NCI-H1105 treated with DMSO at 0.1 percent for 48 hours (cell line): ENCODE results near the gene RASAL2.

Experiments
- DNase-seq: peaks from one replicate; lab custom pipeline; 2025; lab: John Stamatoyannopoulos, UW

The RASAL2 gene

DNA sequence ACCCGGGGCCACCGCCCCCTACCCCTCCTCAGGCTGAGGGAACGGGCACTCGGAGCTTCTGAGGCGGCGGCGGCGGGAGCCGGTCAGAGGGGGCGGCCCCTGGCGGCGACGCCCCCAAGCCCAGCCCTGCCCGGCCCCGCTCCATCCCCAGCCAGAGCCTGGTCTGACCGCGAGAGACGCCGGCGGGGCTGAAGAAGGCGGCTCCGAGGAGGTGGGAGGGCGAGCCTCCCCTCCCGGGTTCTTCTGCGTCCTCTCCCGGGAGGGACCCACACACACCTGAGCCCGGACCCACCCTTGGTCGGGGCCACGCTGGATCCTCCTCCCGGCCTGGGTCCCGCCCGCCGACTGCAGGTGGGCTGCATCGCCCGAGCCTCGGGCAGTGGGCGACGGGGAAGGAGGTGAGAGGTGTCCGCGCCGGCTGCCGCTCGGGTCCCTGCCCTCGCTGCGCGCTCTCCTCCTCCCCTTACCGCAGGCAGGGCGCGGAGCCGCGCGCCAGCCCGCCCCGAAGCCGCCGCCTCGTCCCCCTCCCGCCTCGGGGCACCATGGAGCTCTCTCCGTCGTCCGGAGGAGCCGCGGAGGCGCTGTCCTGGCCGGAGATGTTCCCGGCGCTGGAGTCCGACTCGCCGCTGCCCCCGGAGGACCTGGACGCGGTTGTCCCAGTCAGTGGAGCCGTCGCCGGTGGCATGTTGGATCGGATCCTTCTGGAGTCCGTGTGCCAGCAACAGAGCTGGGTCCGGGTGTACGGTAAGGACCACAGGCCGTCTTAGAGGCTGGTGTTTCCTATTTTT lies at the start of gene RASAL2:
TSS of gene RASAL2 (plus strand) at position 154 of the 788 bp plus-strand sequence. CDS start at position 543, 389 bp downstream.
- peak; percentile 52 for DNase-seq

GRCh38 chr1:178046591-178047270 lies 47.2 kb upstream of the RASAL2 start:
- DNase-seq = no peak

DNA sequence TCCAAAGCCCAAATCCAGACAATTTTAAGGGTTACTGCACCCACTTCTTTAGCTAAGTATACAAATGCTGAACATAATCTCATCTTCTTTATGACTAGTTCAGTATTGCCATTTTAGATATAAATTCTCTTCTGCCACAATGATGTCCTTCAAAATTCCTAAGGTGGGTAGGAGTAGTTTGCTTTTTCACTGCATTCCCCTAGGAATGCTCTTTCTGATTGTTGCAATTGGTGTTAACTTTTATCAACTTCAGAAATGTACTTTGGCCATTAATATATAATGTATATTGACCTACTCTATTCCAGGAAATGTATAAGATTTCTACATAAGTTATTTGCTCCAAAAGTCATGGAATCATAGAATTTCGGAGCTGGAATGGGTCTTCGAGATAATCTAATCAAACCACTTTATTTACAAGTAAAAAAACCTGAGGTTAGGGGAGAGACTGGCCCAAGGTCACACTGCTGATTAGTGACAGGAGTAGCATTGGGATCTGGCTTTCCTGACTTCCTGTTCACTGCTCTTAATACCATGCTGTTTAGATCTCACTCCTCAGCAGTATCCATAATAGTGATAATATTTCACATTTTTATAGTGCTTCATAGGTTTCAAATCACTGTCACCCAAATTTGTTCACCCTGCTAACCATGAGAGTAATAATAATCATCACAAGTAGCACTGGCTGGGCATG lies 46.4 kb upstream of the RASAL2 start:
- no peak for DNase-seq

DNA sequence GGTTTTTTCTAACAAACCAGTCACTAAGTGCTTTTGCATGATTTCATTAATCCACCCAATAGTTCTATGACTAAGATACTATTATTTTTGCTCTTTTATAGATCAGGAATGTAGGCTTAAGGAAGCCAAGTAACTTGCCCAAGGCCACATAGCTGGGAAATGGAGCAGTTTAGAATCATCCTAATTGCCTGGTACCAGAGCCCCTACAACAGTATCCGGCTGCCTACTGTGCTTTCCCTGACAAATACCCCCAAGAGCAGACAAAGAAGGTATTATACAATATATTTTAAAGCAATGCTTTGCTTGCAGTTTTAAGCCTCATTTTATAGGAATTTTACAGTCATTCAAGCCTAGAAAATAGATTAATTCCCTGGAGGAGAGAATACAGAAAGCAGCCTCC lies 45.5 kb upstream of the RASAL2 start:
- no peak for DNase-seq

- DNase-seq = no peak
Measured at GRCh38 chr1:178048883-178049282, 45.0 kb upstream of the RASAL2 start.

GRCh38 chr1:178050084-178050483 lies 43.8 kb upstream of the RASAL2 start:
- DNase-seq = no peak

DNA sequence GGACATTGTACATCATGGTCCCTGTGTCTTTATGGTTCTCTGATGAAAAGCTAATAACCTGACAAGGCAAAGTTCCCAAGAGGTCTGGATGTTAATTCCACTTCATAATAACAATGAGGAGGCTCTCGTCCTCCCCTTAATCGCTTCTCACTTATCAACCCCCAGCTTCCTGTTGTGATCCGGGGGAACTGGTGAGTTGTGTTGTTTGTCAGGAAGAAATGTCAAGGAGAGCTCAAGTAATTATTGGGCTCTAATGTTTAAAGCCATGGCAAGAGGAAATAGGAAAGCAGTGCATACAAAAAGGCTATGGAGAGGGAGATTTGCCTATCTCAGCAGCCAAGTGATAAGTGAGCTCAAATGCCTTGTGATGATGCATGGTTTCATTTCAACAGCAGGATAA lies 42.8 kb upstream of the RASAL2 start:
- no peak for DNase-seq

DNA sequence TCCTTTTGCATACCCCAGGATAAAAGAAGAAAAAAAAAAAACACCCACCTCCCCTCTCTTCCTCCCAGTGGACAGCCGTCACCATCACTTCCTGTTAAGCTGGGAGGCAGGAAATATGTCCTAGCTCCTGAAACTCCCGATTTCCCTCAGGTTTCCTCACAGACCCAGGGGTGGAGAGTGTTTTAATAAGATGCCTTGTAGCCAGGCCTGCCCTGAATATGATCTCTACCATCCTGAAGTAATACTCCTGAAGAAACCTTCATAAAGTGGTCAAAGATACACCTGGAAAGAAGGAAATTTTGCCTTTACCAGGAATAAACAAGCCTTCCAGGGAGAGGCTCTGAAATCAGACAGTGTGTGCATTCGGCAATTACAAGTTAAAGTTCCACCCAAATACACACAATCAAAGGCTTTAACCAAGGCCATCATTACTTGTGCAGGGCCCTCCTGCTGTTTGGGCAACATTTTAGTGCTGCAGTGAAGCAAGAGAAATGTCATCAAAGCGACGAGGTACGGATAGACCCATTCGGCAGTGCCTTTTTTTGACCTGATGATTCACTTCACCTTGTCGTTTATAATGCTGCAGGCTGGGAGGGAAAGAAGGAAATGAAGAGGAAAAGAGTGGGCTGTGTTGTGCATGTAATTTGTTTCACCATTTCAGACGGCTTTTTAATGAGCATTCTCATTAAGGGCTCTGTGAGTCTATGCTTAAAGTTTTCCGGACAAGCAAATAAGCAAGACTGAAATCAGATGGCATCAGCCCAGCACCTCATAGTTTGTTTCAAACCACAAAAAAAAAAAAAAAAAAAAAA lies 41.0 kb upstream of the RASAL2 start:
- DNase-seq = no peak

- DNase-seq = no peak
Measured at GRCh38 chr1:178055093-178055492, 38.8 kb upstream of the RASAL2 start.

- DNase-seq = no peak
Measured at GRCh38 chr1:178055779-178056471, 38.0 kb upstream of the RASAL2 start.

DNA sequence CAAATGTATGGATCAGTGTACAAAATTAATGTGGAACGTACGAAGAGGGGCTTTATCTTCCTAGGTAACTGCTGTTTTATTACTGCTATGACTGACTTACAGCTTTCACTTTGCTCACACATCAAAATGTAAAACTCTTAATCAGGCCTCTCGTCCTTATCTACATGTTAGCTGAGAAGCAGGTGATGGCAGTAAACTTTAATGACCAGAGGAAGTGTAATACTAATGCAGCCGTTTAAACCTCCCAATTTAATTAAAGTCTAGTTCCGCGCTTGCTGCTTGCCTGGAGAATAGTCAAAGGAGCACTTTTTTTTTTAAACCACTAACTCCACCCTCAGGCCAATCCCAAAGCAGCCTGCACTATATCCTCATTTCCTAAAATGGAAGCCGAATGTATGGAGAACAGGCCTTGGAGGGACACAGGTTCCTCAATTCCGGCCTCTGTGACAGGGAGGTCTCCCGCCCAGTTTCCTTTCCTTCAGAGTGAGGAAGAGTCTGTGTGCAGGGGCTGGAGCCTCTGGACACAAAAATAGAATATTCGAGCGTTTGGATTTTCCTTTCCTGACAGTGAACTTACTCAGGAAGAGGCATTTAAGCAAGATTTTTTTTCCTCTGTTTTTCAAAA lies 36.7 kb upstream of the RASAL2 start:
- DNase-seq = no peak

- DNase-seq = no peak
Measured at GRCh38 chr1:178057912-178058534, 35.9 kb upstream of the RASAL2 start.

- no peak for DNase-seq
Measured at GRCh38 chr1:178060789-178061556, 32.9 kb upstream of the RASAL2 start.

DNA sequence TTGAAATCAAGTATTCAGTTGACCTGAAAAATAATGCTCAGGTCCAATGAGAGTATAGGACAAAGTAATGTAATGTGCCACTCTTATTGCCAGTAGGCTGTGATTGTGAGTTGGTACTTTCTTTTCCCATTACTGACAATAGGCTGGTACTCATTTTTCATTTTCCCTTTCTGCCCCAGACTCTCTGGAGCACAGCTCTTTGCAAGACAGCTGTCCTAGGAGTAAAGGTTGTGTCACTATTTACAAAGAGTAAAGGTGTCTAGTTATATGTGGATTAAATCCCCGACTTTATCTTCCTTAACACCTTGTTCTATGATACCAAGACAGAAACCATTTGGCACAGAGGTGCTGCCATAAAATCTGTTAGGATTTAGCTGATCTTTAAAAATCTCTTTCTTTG lies 32.3 kb upstream of the RASAL2 start:
- DNase-seq = no peak

DNA sequence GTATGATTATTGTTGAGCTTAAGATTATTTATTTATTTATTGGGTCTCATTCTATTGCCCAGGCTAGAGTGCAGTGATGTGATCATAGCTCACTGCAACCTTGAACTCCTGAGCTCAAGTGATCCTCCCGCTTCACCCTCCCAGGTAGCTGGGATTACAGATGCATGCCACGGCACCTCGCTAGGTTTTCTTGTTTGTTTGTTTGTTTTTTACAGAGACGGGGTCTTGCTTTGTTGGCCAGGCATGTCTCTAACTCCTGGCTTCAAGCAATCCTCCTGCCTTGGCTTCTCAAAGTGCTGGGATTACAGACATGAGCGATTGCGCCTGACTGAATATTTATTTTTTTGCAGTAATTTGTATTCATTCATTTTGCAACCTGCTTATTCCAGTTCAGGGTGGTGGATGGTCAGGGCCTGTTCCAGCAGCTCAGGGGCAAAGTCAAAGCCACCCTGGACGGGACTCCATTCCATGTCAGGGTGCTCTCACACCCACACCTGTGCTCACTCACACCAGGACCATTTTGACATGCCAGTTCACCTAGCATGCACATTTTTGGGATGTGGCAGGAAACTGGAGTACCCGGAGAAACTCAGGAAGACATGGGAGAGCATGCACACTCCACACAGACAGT lies 29.6 kb upstream of the RASAL2 start:
- no peak for DNase-seq

- DNase-seq = no peak
Measured at GRCh38 chr1:178065250-178065649, 28.7 kb upstream of the RASAL2 start.

GRCh38 chr1:178066296-178066907 lies 27.5 kb upstream of the RASAL2 start:
- DNase-seq = no peak

DNA sequence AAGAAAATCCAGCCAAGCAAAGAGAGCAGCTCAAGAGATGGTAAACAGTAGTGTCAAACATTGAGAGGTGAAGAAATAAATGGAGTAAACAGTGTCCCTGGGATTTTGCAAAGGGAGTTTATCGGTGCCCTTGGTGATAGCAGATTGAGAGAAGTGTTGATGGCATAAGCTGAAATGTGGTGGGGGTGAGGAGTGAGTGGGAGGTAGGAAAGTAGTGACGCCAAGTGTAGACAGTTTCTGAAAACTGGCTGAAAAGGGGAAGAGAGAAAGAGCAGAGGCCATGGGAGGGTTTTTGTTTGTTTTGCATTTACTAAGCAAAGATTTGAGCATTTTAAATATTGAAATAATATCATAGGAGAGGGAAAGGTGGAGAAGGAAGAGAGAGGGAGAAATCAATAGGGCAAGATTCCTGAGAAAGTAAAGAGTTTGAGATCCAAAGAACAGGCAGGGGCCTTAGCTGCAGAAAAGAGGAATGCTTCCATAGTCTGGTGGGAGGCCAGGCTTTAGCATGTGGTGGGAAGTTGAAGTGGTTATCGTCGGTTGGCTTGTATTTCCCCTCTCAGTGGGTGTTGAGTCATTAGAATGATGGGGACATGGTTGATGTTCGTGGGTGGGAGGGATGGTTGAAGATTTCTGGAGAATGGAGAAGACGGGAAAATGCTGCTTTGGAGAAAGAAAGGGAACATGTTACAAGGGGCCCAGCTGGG lies 26.8 kb upstream of the RASAL2 start:
- no peak for DNase-seq
